Amygdala (tissue), 56 donors: ENCODE results near the gene RNF14.
A peak's percentile ranks its signal among the peaks of the same experiment; 100 is the strongest.
"Not testable (repeated sequence)": the region's sequence is repeated elsewhere in the genome, so short reads cannot be mapped to it uniquely, and the experiment has no call there.

Source experiments
- DNase-seq, 56 donors: peaks; one replicate each; lab custom pipeline; 2025; lab: John Stamatoyannopoulos, UW

Gene RNF14, protein sequence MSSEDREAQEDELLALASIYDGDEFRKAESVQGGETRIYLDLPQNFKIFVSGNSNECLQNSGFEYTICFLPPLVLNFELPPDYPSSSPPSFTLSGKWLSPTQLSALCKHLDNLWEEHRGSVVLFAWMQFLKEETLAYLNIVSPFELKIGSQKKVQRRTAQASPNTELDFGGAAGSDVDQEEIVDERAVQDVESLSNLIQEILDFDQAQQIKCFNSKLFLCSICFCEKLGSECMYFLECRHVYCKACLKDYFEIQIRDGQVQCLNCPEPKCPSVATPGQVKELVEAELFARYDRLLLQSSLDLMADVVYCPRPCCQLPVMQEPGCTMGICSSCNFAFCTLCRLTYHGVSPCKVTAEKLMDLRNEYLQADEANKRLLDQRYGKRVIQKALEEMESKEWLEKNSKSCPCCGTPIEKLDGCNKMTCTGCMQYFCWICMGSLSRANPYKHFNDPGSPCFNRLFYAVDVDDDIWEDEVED

DNA sequence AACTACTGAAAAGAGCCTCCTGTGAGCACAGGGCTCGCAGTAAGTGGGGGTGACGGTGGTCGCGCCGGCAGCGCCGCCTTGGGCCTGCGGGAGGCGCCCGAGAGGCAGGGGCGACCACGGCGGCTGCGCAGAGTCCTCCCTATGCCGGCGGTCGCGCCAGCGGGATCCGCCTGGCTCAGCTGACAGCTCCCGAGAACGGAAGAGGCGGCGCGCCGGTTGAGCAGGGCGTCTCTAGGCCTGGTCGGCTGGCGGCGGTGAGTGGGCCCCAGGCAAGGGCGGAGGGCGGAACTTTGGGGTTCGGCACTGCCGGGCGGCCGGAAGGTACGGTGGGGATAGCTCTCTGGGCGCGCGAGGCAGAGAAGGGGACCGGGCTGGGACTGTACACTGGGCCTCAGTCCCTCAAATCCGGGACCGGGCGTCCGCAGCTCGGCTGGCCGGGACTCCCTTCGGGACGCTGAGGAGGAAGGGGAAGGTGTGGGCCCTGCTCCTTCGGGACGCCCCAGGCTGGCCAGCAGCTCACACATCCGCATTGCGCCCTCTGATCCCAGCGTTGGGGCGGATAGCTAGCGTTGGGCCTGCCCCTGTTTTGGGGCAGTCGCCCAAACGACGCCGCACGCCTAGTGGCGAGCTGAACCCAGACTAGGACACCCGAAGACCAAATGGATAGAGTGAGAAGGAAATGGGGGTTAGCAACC lies at the start of gene RNF14:
Gene RNF14, plus strand, starts transcription at position 192 of the 695 bp plus-strand sequence. CDS start 4,484 bp downstream, outside the sequence.
- peak; percentile 32 to 92 (median 83) for DNase-seq

- no peak for DNase-seq
Measured at GRCh38 chr5:141919218-141920119, 49.4 kb upstream of the RNF14 start.

- DNase-seq = no peak
Measured at GRCh38 chr5:141920771-141921170, 48.1 kb upstream of the RNF14 start.

GRCh38 chr5:141922827-141923447 lies 46.0 kb upstream of the RNF14 start:
- not testable (repeated sequence) for DNase-seq

GRCh38 chr5:141923448-141924313 lies 45.2 kb upstream of the RNF14 start, which contains the start of gene DELE1:
Gene DELE1, plus strand, starts transcription at chr5:141923871. Its CDS starts 71 bp downstream, at chr5:141923942.
- peak; percentile 77 to 98 (median 92) for DNase-seq

GRCh38 chr5:141926434-141926833 lies 42.5 kb upstream of the RNF14 start:
- no peak for DNase-seq

GRCh38 chr5:141928051-141928450 lies 40.9 kb upstream of the RNF14 start:
- DNase-seq = no peak

GRCh38 chr5:141929398-141930058 lies 39.4 kb upstream of the RNF14 start:
- DNase-seq = no peak

DNA sequence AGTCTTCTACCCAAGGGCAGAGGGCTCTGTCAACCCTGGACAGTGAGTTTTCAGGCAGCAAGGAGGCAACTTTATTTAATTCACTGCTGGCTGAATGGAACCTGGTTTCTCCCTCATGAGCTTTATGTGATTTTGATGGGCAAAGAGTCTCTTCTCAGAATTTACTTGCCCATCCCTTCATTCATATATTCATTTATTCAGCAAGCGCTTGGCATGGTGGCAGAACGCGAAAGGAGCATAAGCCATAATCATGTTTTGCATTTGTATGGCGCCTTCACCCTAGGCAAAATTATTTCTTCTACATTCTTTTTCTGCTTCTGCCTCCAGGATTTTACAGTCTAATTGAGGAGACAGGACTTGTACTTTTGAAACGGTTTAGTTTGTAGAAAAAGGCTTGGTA lies 37.2 kb upstream of the RNF14 start:
- no peak for DNase-seq

GRCh38 chr5:141933151-141933550 lies 35.8 kb upstream of the RNF14 start:
- DNase-seq = no peak

GRCh38 chr5:141934099-141934844 lies 34.6 kb upstream of the RNF14 start:
- no peak for DNase-seq

DNA sequence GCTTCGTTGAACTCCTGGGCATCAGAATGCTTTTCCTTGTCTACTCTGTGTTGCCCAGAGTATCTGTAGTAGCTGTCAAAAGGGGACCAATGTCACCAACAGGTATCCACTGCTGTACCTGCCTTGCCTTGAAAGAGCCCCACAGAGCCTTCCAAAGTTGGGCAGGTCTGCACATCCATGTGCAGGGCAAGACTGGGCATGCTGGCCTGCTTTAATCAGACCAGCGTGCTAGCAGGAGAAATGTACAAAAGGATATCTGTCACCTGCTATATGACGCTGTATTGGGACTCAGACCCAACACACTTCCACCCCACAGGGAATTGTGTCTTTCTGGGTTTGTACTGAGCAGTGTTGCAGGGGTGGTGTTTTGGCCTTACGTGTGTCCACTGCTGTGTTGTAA lies 33.4 kb upstream of the RNF14 start:
- DNase-seq = no peak

DNA sequence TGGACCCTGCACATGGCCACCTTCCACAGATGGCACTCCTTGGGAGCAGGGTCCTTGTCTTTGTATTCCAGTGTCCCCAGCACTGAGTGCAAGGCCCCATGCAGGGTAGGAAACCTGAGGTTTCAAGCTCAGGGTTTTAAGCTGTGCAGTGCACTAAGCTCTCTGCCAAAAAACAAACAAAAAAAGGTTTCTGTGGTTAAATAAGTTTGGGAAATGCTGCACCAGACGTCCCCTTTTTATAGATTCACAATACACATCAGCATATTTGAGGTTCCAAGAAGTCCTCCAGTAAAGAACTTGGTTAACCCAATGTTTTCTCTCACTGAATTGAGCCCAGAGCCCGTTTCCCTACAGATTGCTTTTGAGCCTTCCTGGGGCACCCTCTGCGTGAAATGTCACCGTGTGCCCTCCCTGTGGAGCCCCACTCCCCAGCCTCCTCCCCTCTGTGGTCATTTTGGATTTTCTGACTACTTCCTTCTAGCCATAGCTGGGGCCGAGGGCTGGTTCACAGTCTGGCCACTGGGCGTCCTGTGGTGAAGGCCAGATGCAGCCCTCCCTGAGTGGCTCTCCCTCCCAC lies 28.1 kb upstream of the RNF14 start:
- peak in 8 of 56 donors; percentile 10 to 40 (median 26) for DNase-seq

DNA sequence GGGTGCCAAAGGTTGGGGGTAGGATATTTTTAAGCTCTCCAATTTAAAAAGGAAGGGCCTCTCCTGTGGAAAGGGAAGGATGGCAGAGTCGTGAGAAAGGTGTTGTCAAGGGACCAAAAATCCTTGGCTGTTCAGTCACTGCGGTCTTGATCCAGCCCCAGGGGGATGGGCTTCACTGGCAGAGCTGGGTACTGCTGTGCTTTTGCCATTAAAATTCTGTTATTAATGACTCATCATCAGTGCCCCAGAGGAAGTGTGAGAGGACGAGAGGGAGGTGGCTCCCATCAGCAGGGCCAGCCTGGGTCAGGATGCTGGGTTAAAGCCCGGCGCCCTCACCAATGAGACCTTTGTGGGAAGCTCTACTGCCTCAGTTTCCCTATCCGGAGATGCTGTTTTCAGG lies 27.6 kb upstream of the RNF14 start:
- peak in 1 of 56 donors; percentile 34 for DNase-seq

GRCh38 chr5:141941779-141942178 lies 27.1 kb upstream of the RNF14 start:
- no peak for DNase-seq

DNA sequence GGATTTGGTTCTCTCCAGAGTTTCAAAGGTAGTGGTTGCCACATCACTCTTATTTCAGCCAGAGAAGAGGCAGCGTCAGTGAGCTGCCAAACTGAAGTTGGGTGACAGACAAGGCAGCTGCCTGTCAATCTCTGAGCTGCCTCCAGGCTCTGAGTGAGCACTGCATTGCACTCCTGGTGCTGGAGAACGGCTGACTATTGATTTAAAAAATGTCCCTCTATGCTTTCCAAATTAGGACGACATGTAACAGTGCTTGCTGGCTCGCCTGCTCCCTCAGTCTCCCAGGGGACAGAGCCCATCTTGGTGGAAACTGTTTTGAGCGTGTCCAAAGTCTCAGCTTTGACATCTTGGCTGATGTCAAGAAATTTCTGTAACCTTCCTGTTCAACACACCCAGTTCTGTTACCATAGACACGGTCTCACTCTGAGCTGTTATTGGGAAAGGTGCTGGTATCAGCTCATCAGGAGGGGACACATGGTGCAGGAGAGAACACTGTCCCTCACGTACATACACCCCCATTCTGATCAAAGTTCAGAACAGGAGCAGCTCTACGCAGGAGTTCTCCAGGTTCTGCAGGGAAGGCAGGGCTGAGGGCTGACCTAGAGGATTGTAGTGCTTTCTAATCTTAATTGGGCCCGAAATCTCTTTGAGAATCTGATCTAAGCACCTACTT lies 26.6 kb upstream of the RNF14 start:
- DNase-seq = no peak

DNA sequence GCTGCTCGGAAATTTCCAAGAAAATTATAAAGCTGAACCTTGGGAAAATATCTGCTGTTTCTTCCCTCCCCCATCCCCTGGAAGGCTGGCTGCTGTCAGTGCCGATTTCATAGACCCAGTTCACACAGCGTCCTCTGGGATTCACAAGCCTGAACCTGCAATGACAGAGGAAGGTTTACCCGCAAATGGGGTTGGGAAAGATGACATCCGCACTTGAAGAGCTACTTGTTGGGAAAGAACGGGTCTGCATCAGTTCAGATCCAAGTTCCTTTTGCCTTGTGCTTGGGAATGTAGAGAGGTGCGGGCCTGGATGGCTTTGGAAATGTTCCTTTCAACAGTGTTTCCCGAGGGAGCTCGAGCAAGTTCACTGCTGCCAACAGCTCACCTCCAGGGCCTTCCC lies 24.8 kb upstream of the RNF14 start:
- no peak for DNase-seq
